ENCODE results near the gene EZR. TPM values are rescaled to one million over a fixed set of nuclear protein-coding genes. Genes with fewer than 3 reads are reported as not detected.

EZR gene
- total and polyA plus RNA-seq, 10 of the 15 experiments (the other 5 are each of a cell fraction or from before 2014, with no cell fraction given): 79.1 to 282 (median 161) TPM

- DNase-seq (ENCODE audit: low read depth, low spot score): no peak
- ChIA-PET CTCF (interaction anchor here (1.4 to 1.9 kb wide), 4 partner anchors 13 to 222 kb away, joined by 4 to 11 read pairs (median 4); no protein-coding TSS in a partner anchor), POLR2A (interaction anchor here (0.5 kb wide), 1 partner anchor 14 kb away, joined by 3 read pairs; no protein-coding TSS in a partner anchor), RAD21 (ENCODE audit: unreplicated experiment) (interaction anchor here (1.3 kb wide), 1 partner anchor 34 kb away, joined by 6 read pairs; no protein-coding TSS in a partner anchor), SMC1A (ENCODE audit: uncharacterized antibody, unreplicated experiment) (interaction anchor here (0.9 to 1.5 kb wide), 4 partner anchors 9 to 221 kb away, joined by 3 to 7 read pairs (median 4); no protein-coding TSS in a partner anchor)
- Histone ChIP-seq H3K9me3 (replicated peaks; ENCODE audit: control insufficient read depth, insufficient read depth, low read length) (no peaks in the 10 kb centered on the region), H3K4me2 (ENCODE audit: control insufficient read depth, insufficient read depth) (no peak overlapping the region), H3K79me2 (ENCODE audit: control insufficient read depth, insufficient read depth, low read length) (no peaks in the 10 kb centered on the region), H3K4me1 (ENCODE audit: control insufficient read depth, insufficient read depth, low read length) (no peaks in the 10 kb centered on the region; the same call in 1 of the 2 replicates), H3K9ac (ENCODE audit: control insufficient read depth, insufficient read depth, low read length) (no peak overlapping the region), H3K27me3 (replicated peaks in 1 of 2; ENCODE audit: control insufficient read depth in 2 of 2, insufficient read depth in 2 of 2, low read length in 1 of 2) (no peaks in the 10 kb centered on the region), H2AFZ (ENCODE audit: control insufficient read depth, low read depth, low read length) (no peak overlapping the region), H3K27ac (ENCODE audit: control insufficient read depth, insufficient read depth) (no peak overlapping the region), H3K4me3 (no peak overlapping the region), H4K20me1 (ENCODE audit: control insufficient read depth, insufficient read depth) (no peaks in the 10 kb centered on the region; the same call in 1 of the 2 replicates), H3K36me3 (ENCODE audit: control insufficient read depth in 2 of 2, insufficient read depth in 2 of 2, low read length in 1 of 2) (no peaks in the 10 kb centered on the region)
- no peak for FAIRE-seq
- no peak for ATAC-seq
- BruUV-seq (replicated peaks): no TSS peak
- 81% methylated on average over 9 of the region's 9 CpGs for WGBS (ENCODE audit: insufficient coverage, insufficient replicate concordance, low lambda C conversion rate, missing lambda C conversion rate)
- intact Hi-C loops (cut with micrococcal nuclease; ENCODE audit: unreplicated experiment) (no loop called here), in situ Hi-C loops (cut with MboI) (no loop called here)
- TF ChIP-seq IRF3 (IDR thresholded peaks at IDR 0.05): no peak
- TF ChIP-seq DPF2 (IDR thresholded peaks at IDR 0.05): no peak
- no peak for TF ChIP-seq NKRF (conservative IDR thresholded peaks at IDR 0.05)
- no peak for TF ChIP-seq RCOR1 (conservative IDR thresholded peaks at IDR 0.05; ENCODE audit: low read depth, low read length)
- TF ChIP-seq TCF7 (IDR thresholded peaks at IDR 0.05; ENCODE audit: borderline replicate concordance): no peak
- TF ChIP-seq IRF5 (IDR thresholded peaks at IDR 0.05; ENCODE audit: borderline replicate concordance): no peak
- TF ChIP-seq SKIL (IDR thresholded peaks at IDR 0.05; ENCODE audit: low read depth, poor library complexity, severe bottlenecking): no peak
- TF ChIP-seq HCFC1 (IDR thresholded peaks at IDR 0.05; ENCODE audit: low read length): no peak
- no peak for TF ChIP-seq CHD1 (IDR thresholded peaks at IDR 0.05; ENCODE audit: low read depth, low read length)
- no peak for TF ChIP-seq ATF3 (IDR thresholded peaks at IDR 0.05; ENCODE audit: borderline replicate concordance, extremely low read depth, low read depth, low read length)
- no peak for TF ChIP-seq USF1 (IDR thresholded peaks at IDR 0.05; ENCODE audit: borderline replicate concordance, extremely low read length, insufficient read depth, low read depth, low read length)
- TF ChIP-seq KDM1A (IDR thresholded peaks at IDR 0.05; ENCODE audit: borderline replicate concordance): no peak
- no peak for TF ChIP-seq BCL11A (IDR thresholded peaks at IDR 0.05; ENCODE audit: low read depth, low read length)
Observed at GRCh38 chr6:158751921-158752320, 67.2 kb downstream of the EZR start.
